Endothelial cell of umbilical vein (primary cell): ENCODE data around the gene HTR3B. TPM values are rescaled to one million over a fixed set of nuclear protein-coding genes. Genes with fewer than 3 reads are reported as not detected.
"Not testable (repeated sequence)": the region's sequence is repeated elsewhere in the genome, so short reads cannot be mapped to it uniquely, and the experiment has no call there.

Source experiments
- BruUV-seq: library from RNA; stranded (reverse); fragments of 400-500 nt; replicated peaks from 2 replicates; lab custom pipeline; 2021; lab: Mats Ljungman, UMichigan
- CTCF ChIA-PET: fragments of 300-600, 350-600 bp; sonication (Branson Sonifier 250); formaldehyde crosslinking; loops from one replicate; lab custom pipeline; 2021; ENCODE audit warnings: antibody characterized with exemption, inconsistent platforms; lab: Charles Lee
- POLR2A ChIA-PET: fragments of 300-600, 350-600 bp; sonication (Branson Sonifier 250); formaldehyde crosslinking; loops from one replicate; lab custom pipeline; 2021; ENCODE audit warnings: antibody characterized with exemption, inconsistent platforms; lab: Charles Lee
- DNase-seq: peaks from one replicate; pipeline ENCODE4 v3.0.0-alpha.2; 2011; ENCODE audit warnings: low read depth, low spot score
- FAIRE-seq: peaks from 2 replicates; lab custom pipeline; 2011; peaks lifted over from hg19 to GRCh38; lab: Jason Lieb, UNC
- H2AFZ ChIP-seq: 2 replicates; pipeline ENCODE4 v1.6.0; 2012; ENCODE audit warnings: low read depth, low read length, control low read depth, inconsistent platforms
- H3K27ac ChIP-seq: 2 replicates; pipeline ENCODE4 v1.5.1; 2011; ENCODE audit warnings: low read depth, mild to moderate bottlenecking, control low read depth, low read length, moderate library complexity; ENCODE audit not compliant: insufficient read depth
- H3K27me3 ChIP-seq, 2 experiments: 2 replicates each; pipeline versions ENCODE4 v1.6.0 to v1.6.1; 2011; ENCODE audit warnings: low read length in 2 of 2, mixed read lengths in 1 of 2; ENCODE audit not compliant: control insufficient read depth in 2 of 2, insufficient read depth in 2 of 2
- H3K36me3 ChIP-seq, 2 experiments: 2 replicates in 1 of 2; 3 replicates in 1 of 2; pipeline ENCODE4 v1.5.1; 2011; ENCODE audit warnings: low read length in 2 of 2, mild to moderate bottlenecking in 1 of 2, moderate library complexity in 1 of 2; ENCODE audit not compliant: control insufficient read depth in 2 of 2, insufficient read depth in 2 of 2; ENCODE audit errors: extremely low read depth in 1 of 2
- H3K4me1 ChIP-seq: 3 replicates; pipeline ENCODE4 v1.5.1; 2011; ENCODE audit warnings: mild to moderate bottlenecking, low read length; ENCODE audit not compliant: control insufficient read depth, insufficient read depth; ENCODE audit errors: extremely low read depth
- H3K4me2 ChIP-seq: 2 replicates; pipeline ENCODE4 v1.6.1; 2011; ENCODE audit warnings: low read length, control low read depth, mixed read lengths; ENCODE audit not compliant: insufficient read depth
- H3K4me3 ChIP-seq, 3 experiments: fragments of 200-600 bp in 1 of 3; sonication (generic), shearing (Covaris generic) in 1 of 3; replicated peaks in 1 of 3; 2 replicates each; pipeline ENCODE4 v1.5.1; 2011 to 2016; ENCODE audit warnings: control low read depth in 3 of 3, low read length in 3 of 3, mild to moderate bottlenecking in 2 of 3, inconsistent platforms in 1 of 3, low read depth in 1 of 3, moderate library complexity in 1 of 3; ENCODE audit not compliant: insufficient read depth in 1 of 3
- H3K79me2 ChIP-seq: 2 replicates; pipeline ENCODE4 v1.6.0; 2012; ENCODE audit warnings: low read length, inconsistent platforms; ENCODE audit not compliant: control insufficient read depth, insufficient read depth
- H3K9ac ChIP-seq: replicated peaks from 2 replicates; pipeline ENCODE3; 2011; ENCODE audit warnings: low read length, control low read depth; ENCODE audit not compliant: insufficient read depth; ENCODE audit errors: extremely low read depth
- H3K9me1 ChIP-seq: replicated peaks from 3 replicates; pipeline ENCODE4 v1.6.0; 2011; ENCODE audit warnings: mild to moderate bottlenecking, low read length; ENCODE audit not compliant: control insufficient read depth, insufficient read depth; ENCODE audit errors: extremely low read depth
- H3K9me3 ChIP-seq: replicated peaks from 2 replicates; pipeline ENCODE4 v1.5.1; 2012; ENCODE audit warnings: low read length, inconsistent platforms; ENCODE audit not compliant: control insufficient read depth, insufficient read depth
- H4K20me1 ChIP-seq: replicated peaks from 2 replicates; pipeline ENCODE3; 2011; ENCODE audit warnings: mild to moderate bottlenecking, low read length; ENCODE audit not compliant: control insufficient read depth, insufficient read depth; ENCODE audit errors: extremely low read depth
- CTCF ChIP-seq, 2 donors: IDR thresholded peaks; 1 replicate in 1 of 2; 2 replicates in 1 of 2; pipeline ENCODE4 v1.5.1; 2011; ENCODE audit warnings: low read length in 2 of 2, mild to moderate bottlenecking in 2 of 2, moderate library complexity in 2 of 2, control low read depth in 1 of 2, inconsistent platforms in 1 of 2, low read depth in 1 of 2; ENCODE audit not compliant: insufficient read depth in 1 of 2; ENCODE audit errors: extremely low read depth in 1 of 2
- EZH2 ChIP-seq: IDR thresholded peaks from 2 replicates; pipeline ENCODE4 v1.6.1; 2012; ENCODE audit warnings: borderline replicate concordance, low read depth, mild to moderate bottlenecking, moderate library complexity, low read length, inconsistent platforms; ENCODE audit not compliant: severe bottlenecking
- JUN ChIP-seq: IDR thresholded peaks from 2 replicates; pipeline ENCODE4 v1.6.1; 2011; ENCODE audit warnings: borderline replicate concordance, low read depth; ENCODE audit not compliant: insufficient read length, insufficient read depth
- MAX ChIP-seq: IDR thresholded peaks from 2 replicates; pipeline ENCODE4 v1.6.1; 2011; ENCODE audit not compliant: insufficient read depth, insufficient read length
- MYC ChIP-seq: IDR thresholded peaks from one replicate; pipeline ENCODE4 v1.6.1; 2011; ENCODE audit warnings: mild to moderate bottlenecking, low read depth, low read length
- dilution Hi-C: fragments of 300-500 bp; cut with MboI; formaldehyde crosslinking; loops from one replicate; pipeline ENCODE4 v1.15.0; 2019; ENCODE audit warnings: low sequenced_read_pairs; ENCODE audit not compliant: extremely low pct_ligation_motif_present
- intact Hi-C: fragments of 100-400 bp; cut with micrococcal nuclease; formaldehyde crosslinking; loops from one replicate; pipeline ENCODE4 v1.10.0; 2022
- polyA plus RNA-seq, 4 experiments: library from polyadenylated mRNA; depleted of rRNA in 3 of 4; stranded (reverse) in 3 of 4; unstranded in 1 of 4; fragments of >200 nt; gene quantifications; 2 replicates each; pipeline versions ENCODE4 v1.2.1 to v1.2.3, GENCODE V29; 2011 to 2012; ENCODE audit warnings: missing spikeins in 1 of 4
- total RNA-seq: library from RNA; stranded (reverse); gene quantifications from 2 replicates; pipeline ENCODE4 v1.2.3, GENCODE V29; 2021

The HTR3B gene
- total and polyA plus RNA-seq, 2 donors (not counting 3 experiments of a cell fraction or from before 2014, with no cell fraction given) = not detected

- dilution Hi-C loops (no loop called here), intact Hi-C loops (no loop called here)
- CTCF ChIA-PET = interaction anchor here (6.2 to 6.9 kb wide), 2 partner anchors 13 to 354 kb away, joined by 42 to 55 read pairs; no protein-coding TSS in a partner anchor
- TF ChIP-seq MYC (no peak), JUN (no peak), MAX (no peak), EZH2 (no peak), CTCF (IDR thresholded peaks at IDR 0.05; ENCODE audit: extremely low read depth in 1 of 2, insufficient read depth in 1 of 2, low read depth in 1 of 2, low read length in 2 of 2) (no peak)
- H3K36me3 ChIP-seq = no peaks in the 10 kb centered on the region
- no peak overlapping the region for H3K9ac ChIP-seq
- no TSS peak for BruUV-seq
- no peak overlapping the region for H3K27ac ChIP-seq
- DNase-seq (no peak), FAIRE-seq (no peak)
- no peaks in the 10 kb centered on the region for H4K20me1 ChIP-seq
- H3K9me1 ChIP-seq = no peaks in the 10 kb centered on the region
- H3K4me2 ChIP-seq = no peak overlapping the region
- H3K4me1 ChIP-seq = no peaks in the 10 kb centered on the region
- no peaks in the 10 kb centered on the region for H3K9me3 ChIP-seq
- H3K4me3 ChIP-seq = no peak overlapping the region
- no peaks in the 10 kb centered on the region for H3K79me2 ChIP-seq
- peaks cover 13 to 34% of the 10 kb centered on the region in 2 experiments for H3K27me3 ChIP-seq
- H2AFZ ChIP-seq = no peak overlapping the region
- POLR2A ChIA-PET = no interaction called here
Measured at GRCh38 chr11:113908098-113908497, 3.5 kb downstream of the HTR3B start.

GRCh38 chr11:113911491-113911890 is 6.9 kb downstream of the HTR3B start:
- CTCF ChIA-PET = interaction anchor here (6.9 kb wide), 1 partner anchor 350 kb away, joined by 55 read pairs; no protein-coding TSS in a partner anchor
- H4K20me1 ChIP-seq, H3K9me1 ChIP-seq, H3K4me1 ChIP-seq, BruUV-seq, H3K36me3 ChIP-seq, intact Hi-C loops, H3K9ac ChIP-seq, FAIRE-seq, POLR2A ChIA-PET, H2AFZ ChIP-seq, H3K4me3 ChIP-seq, H3K4me2 ChIP-seq, H3K27ac ChIP-seq, dilution Hi-C loops, H3K79me2 ChIP-seq, H3K9me3 ChIP-seq, DNase-seq: not testable (repeated sequence)
- H3K27me3 ChIP-seq = peaks cover 8 to 19% of the 10 kb centered on the region in 2 experiments
